Measurements from ENCODE around the gene TNFRSF11A. TPM values are rescaled to one million over a fixed set of nuclear protein-coding genes. Genes with fewer than 3 reads are reported as not detected.

TNFRSF11A gene
- total RNA-seq, 5 donors from 2014 or later (not counting 1 experiment from before 2014, with no cell fraction given): 0.41 to 4.6 (median 1.2) TPM

- H3K9me3 ChIP-seq: no peaks in the 10 kb centered on the region
- Mint-ChIP-seq H3K4me3 (no peak overlapping the region), H3K27me3 (no peaks in the 10 kb centered on the region), H3K9me3 (no peaks in the 10 kb centered on the region), H3K36me3 (peaks cover 50% of the 10 kb centered on the region), H3K4me1 (peaks cover 2 to 7% (median 6%) of the 10 kb centered on the region in 3 donors), H3K27ac (no peak overlapping the region)
- no peaks in the 10 kb centered on the region for H3K27me3 ChIP-seq (replicated peaks in 1 of 2; ENCODE audit: control insufficient read depth in 2 of 2, extremely low read depth in 1 of 2, insufficient read depth in 2 of 2, low read length in 1 of 2)
- no peak overlapping the region for H3K4me3 ChIP-seq (ENCODE audit: control insufficient read depth in 1 of 2, extremely low read depth in 1 of 2, low read length in 1 of 2)
- WGBS (ENCODE audit: insufficient coverage): 83% methylated on average over 1 of the region's 2 CpGs
- no peak overlapping the region for H3K27ac ChIP-seq (ENCODE audit: low read length)
- DNase-seq: no peak
- ATAC-seq (replicated peaks in 1 of 4): no peak
- CTCF ChIA-PET: no interaction called here
- POLR2A ChIA-PET: no interaction called here
- H3K4me1 ChIP-seq (ENCODE audit: control insufficient read depth in 1 of 2, extremely low read depth in 1 of 2, insufficient read depth in 2 of 2, low read length in 2 of 2): no peaks in the 10 kb centered on the region
- peaks cover 7 to 57% of the 10 kb centered on the region in 2 donors for H3K36me3 ChIP-seq (ENCODE audit: control insufficient read depth in 2 of 2, extremely low read depth in 1 of 2, insufficient read depth in 1 of 2, low read length in 1 of 2)
Measured at GRCh38 chr18:62282188-62282629, 42.9 kb upstream of the TNFRSF11A start.

- peaks cover 4 to 7% (median 6%) of the 10 kb centered on the region in 3 donors for H3K4me1 Mint-ChIP-seq
- H3K4me1 ChIP-seq (ENCODE audit: control insufficient read depth in 1 of 2, extremely low read depth in 1 of 2, insufficient read depth in 2 of 2, low read length in 2 of 2): no peaks in the 10 kb centered on the region
- H3K36me3 Mint-ChIP-seq: peaks cover 68% of the 10 kb centered on the region
- H3K27ac ChIP-seq (ENCODE audit: low read length): no peak overlapping the region
- H3K4me3 Mint-ChIP-seq: no peak overlapping the region
- H3K27me3 ChIP-seq (replicated peaks in 1 of 2; ENCODE audit: control insufficient read depth in 2 of 2, extremely low read depth in 1 of 2, insufficient read depth in 2 of 2, low read length in 1 of 2): no peaks in the 10 kb centered on the region
- no peaks in the 10 kb centered on the region for H3K27me3 Mint-ChIP-seq
- no peak for DNase-seq
- H3K36me3 ChIP-seq (ENCODE audit: control insufficient read depth in 2 of 2, extremely low read depth in 1 of 2, insufficient read depth in 1 of 2, low read length in 1 of 2): peaks cover 3 to 57% of the 10 kb centered on the region in 2 donors
- H3K9me3 ChIP-seq: no peaks in the 10 kb centered on the region
- ChIA-PET POLR2A (no interaction called here), CTCF (no interaction called here)
- no peak for ATAC-seq (replicated peaks in 1 of 4)
- no peak overlapping the region for H3K4me3 ChIP-seq (ENCODE audit: control insufficient read depth in 1 of 2, extremely low read depth in 1 of 2, low read length in 1 of 2)
- WGBS (ENCODE audit: insufficient coverage): no CpG with 5 or more reads among the region's 3 CpGs
- no peaks in the 10 kb centered on the region for H3K9me3 Mint-ChIP-seq
- H3K27ac Mint-ChIP-seq: no peak overlapping the region
Measured at GRCh38 chr18:62284637-62285036, 40.5 kb upstream of the TNFRSF11A start.

GRCh38 chr18:62285281-62285680 is 39.8 kb upstream of the TNFRSF11A start:
- H3K27ac Mint-ChIP-seq: no peak overlapping the region

GRCh38 chr18:62287781-62288664 is 37.1 kb upstream of the TNFRSF11A start:
- CTCF ChIA-PET: interaction anchor here in 1 of 2 donors (0.9 kb wide), 1 partner anchor 285 kb away, joined by 3 read pairs; no protein-coding TSS in a partner anchor
- H3K27ac ChIP-seq (ENCODE audit: low read length): no peak overlapping the region
- H3K27ac Mint-ChIP-seq: no peak overlapping the region
- H3K4me3 ChIP-seq (ENCODE audit: control insufficient read depth in 1 of 2, extremely low read depth in 1 of 2, low read length in 1 of 2): no peak overlapping the region
- no CpG with 5 or more reads among the region's 2 CpGs for WGBS (ENCODE audit: insufficient coverage)
- peaks cover 0 to 2% (median 0%) of the 10 kb centered on the region in 3 donors for H3K4me1 Mint-ChIP-seq
- H3K4me3 Mint-ChIP-seq: no peak overlapping the region
- H3K4me1 ChIP-seq (ENCODE audit: control insufficient read depth in 1 of 2, extremely low read depth in 1 of 2, insufficient read depth in 2 of 2, low read length in 2 of 2): no peaks in the 10 kb centered on the region
- DNase-seq (no peak), ATAC-seq (replicated peaks in 1 of 4) (no peak)
- peaks cover 8 to 45% of the 10 kb centered on the region in 2 donors for H3K36me3 ChIP-seq (ENCODE audit: control insufficient read depth in 2 of 2, extremely low read depth in 1 of 2, insufficient read depth in 1 of 2, low read length in 1 of 2)
- no peaks in the 10 kb centered on the region for H3K9me3 ChIP-seq
- POLR2A ChIA-PET: no interaction called here
- no peaks in the 10 kb centered on the region for H3K27me3 Mint-ChIP-seq
- H3K9me3 Mint-ChIP-seq: no peaks in the 10 kb centered on the region
- peaks cover 53% of the 10 kb centered on the region for H3K36me3 Mint-ChIP-seq
- H3K27me3 ChIP-seq (replicated peaks in 1 of 2; ENCODE audit: control insufficient read depth in 2 of 2, extremely low read depth in 1 of 2, insufficient read depth in 2 of 2, low read length in 1 of 2): no peaks in the 10 kb centered on the region

More at GRCh38 chr18:62285281-62285680, 39.8 kb upstream of the TNFRSF11A start:
- Mint-ChIP-seq H3K4me1 (peaks cover 4 to 7% (median 6%) of the 10 kb centered on the region in 3 donors), H3K4me3 (no peak overlapping the region), H3K9me3 (no peaks in the 10 kb centered on the region), H3K27me3 (no peaks in the 10 kb centered on the region), H3K36me3 (peaks cover 68% of the 10 kb centered on the region)
- no peak overlapping the region for H3K4me3 ChIP-seq (ENCODE audit: control insufficient read depth in 1 of 2, extremely low read depth in 1 of 2, low read length in 1 of 2)
- H3K27ac ChIP-seq (ENCODE audit: low read length): no peak overlapping the region
- ATAC-seq (replicated peaks in 1 of 4) (no peak), DNase-seq (no peak)
- WGBS (ENCODE audit: insufficient coverage): 100% methylated on average over 1 of the region's 6 CpGs
- H3K27me3 ChIP-seq (replicated peaks in 1 of 2; ENCODE audit: control insufficient read depth in 2 of 2, extremely low read depth in 1 of 2, insufficient read depth in 2 of 2, low read length in 1 of 2): no peaks in the 10 kb centered on the region
- H3K36me3 ChIP-seq (ENCODE audit: control insufficient read depth in 2 of 2, extremely low read depth in 1 of 2, insufficient read depth in 1 of 2, low read length in 1 of 2): peaks cover 0 to 52% of the 10 kb centered on the region in 2 donors
- no peaks in the 10 kb centered on the region for H3K9me3 ChIP-seq
- CTCF ChIA-PET: no interaction called here
- no peaks in the 10 kb centered on the region for H3K4me1 ChIP-seq (ENCODE audit: control insufficient read depth in 1 of 2, extremely low read depth in 1 of 2, insufficient read depth in 2 of 2, low read length in 2 of 2)
- POLR2A ChIA-PET: no interaction called here

GRCh38 chr18:62288665-62289008 is 36.5 kb upstream of the TNFRSF11A start:
- no peak for ATAC-seq (replicated peaks in 1 of 4)
- H3K4me3 Mint-ChIP-seq: no peak overlapping the region
- H3K27ac Mint-ChIP-seq: no peak overlapping the region
- no CpG with 5 or more reads among the region's 2 CpGs for WGBS (ENCODE audit: insufficient coverage)
- ChIA-PET CTCF (no interaction called here), POLR2A (no interaction called here)
- H3K27me3 Mint-ChIP-seq: no peaks in the 10 kb centered on the region
- Histone ChIP-seq H3K36me3 (ENCODE audit: control insufficient read depth in 2 of 2, extremely low read depth in 1 of 2, insufficient read depth in 1 of 2, low read length in 1 of 2) (peaks cover 8 to 41% of the 10 kb centered on the region in 2 donors), H3K27ac (ENCODE audit: low read length) (no peak overlapping the region), H3K4me3 (ENCODE audit: control insufficient read depth in 1 of 2, extremely low read depth in 1 of 2, low read length in 1 of 2) (no peak overlapping the region), H3K9me3 (no peaks in the 10 kb centered on the region), H3K27me3 (replicated peaks in 1 of 2; ENCODE audit: control insufficient read depth in 2 of 2, extremely low read depth in 1 of 2, insufficient read depth in 2 of 2, low read length in 1 of 2) (no peaks in the 10 kb centered on the region), H3K4me1 (ENCODE audit: control insufficient read depth in 1 of 2, extremely low read depth in 1 of 2, insufficient read depth in 2 of 2, low read length in 2 of 2) (no peaks in the 10 kb centered on the region)
- H3K4me1 Mint-ChIP-seq: peaks cover 0 to 2% (median 0%) of the 10 kb centered on the region in 3 donors
- H3K9me3 Mint-ChIP-seq: no peaks in the 10 kb centered on the region
- DNase-seq: no peak
- peaks cover 47% of the 10 kb centered on the region for H3K36me3 Mint-ChIP-seq

GRCh38 chr18:62289047-62289446 is 36.1 kb upstream of the TNFRSF11A start:
- Histone ChIP-seq H3K27ac (ENCODE audit: low read length) (no peak overlapping the region), H3K27me3 (replicated peaks in 1 of 2; ENCODE audit: control insufficient read depth in 2 of 2, extremely low read depth in 1 of 2, insufficient read depth in 2 of 2, low read length in 1 of 2) (no peaks in the 10 kb centered on the region), H3K9me3 (no peaks in the 10 kb centered on the region), H3K4me3 (ENCODE audit: control insufficient read depth in 1 of 2, extremely low read depth in 1 of 2, low read length in 1 of 2) (no peak overlapping the region), H3K36me3 (ENCODE audit: control insufficient read depth in 2 of 2, extremely low read depth in 1 of 2, insufficient read depth in 1 of 2, low read length in 1 of 2) (peaks cover 8 to 39% of the 10 kb centered on the region in 2 donors), H3K4me1 (ENCODE audit: control insufficient read depth in 1 of 2, extremely low read depth in 1 of 2, insufficient read depth in 2 of 2, low read length in 2 of 2) (no peaks in the 10 kb centered on the region)
- Mint-ChIP-seq H3K4me1 (peaks cover 0 to 2% (median 0%) of the 10 kb centered on the region in 3 donors), H3K27me3 (no peaks in the 10 kb centered on the region), H3K4me3 (no peak overlapping the region), H3K27ac (no peak overlapping the region), H3K36me3 (peaks cover 43% of the 10 kb centered on the region), H3K9me3 (no peaks in the 10 kb centered on the region)
- WGBS (ENCODE audit: insufficient coverage): no CpG with 5 or more reads among the region's 2 CpGs
- no peak for ATAC-seq (replicated peaks in 1 of 4)
- no peak for DNase-seq
- ChIA-PET CTCF (no interaction called here), POLR2A (no interaction called here)

All from T-cell (primary cell).